Loucy (cell line): ENCODE results near the gene AWAT2.

Experiments
- CTCF ChIP-seq: fragments of 200-600 bp; sonication (generic); conservative IDR thresholded peaks from 2 replicates; pipeline ENCODE4 v1.5.1; 2014; ENCODE audit warnings: mild to moderate bottlenecking, antibody characterized with exemption, low read length
- EZH2phosphoT487 ChIP-seq: fragments of 200-600 bp; IDR thresholded peaks from 2 replicates; pipeline ENCODE4 v1.6.1; 2018; ENCODE audit warnings: antibody characterized with exemption, mild to moderate bottlenecking, moderate library complexity, borderline replicate concordance

GRCh38 chrX:70079870-70080269, 30.1 kb upstream of the AWAT2 start:
- no peak for TF ChIP-seq CTCF
- no peak for TF ChIP-seq EZH2phosphoT487
